Ovary (tissue), 9 donors: ENCODE results near the gene RNF144B. TPM values are rescaled to one million over a fixed set of nuclear protein-coding genes. Genes with fewer than 3 reads are reported as not detected.

Source experiments
- DNase-seq, 5 donors: peaks; one replicate each; pipeline ENCODE4 v3.0.0-alpha.2; 2019 to 2020
- H3K27ac ChIP-seq, 2 donors: fragments of 200-600 bp; one replicate each; pipeline versions ENCODE4 v1.5.1 to v1.8.0; 2019 to 2022
- H3K27me3 ChIP-seq: fragments of 200-600 bp; one replicate; pipeline ENCODE4 v1.8.0; 2022
- H3K36me3 ChIP-seq: fragments of 200-600 bp; sonication (generic); one replicate; pipeline ENCODE4 v1.5.1; 2019
- H3K4me1 ChIP-seq: one replicate; pipeline ENCODE4 v1.8.1; 2013; ENCODE audit warnings: mild to moderate bottlenecking, moderate library complexity; ENCODE audit not compliant: insufficient read depth
- H3K4me3 ChIP-seq: fragments of 200-600 bp; sonication (generic); one replicate; pipeline ENCODE4 v1.5.1; 2017
- H3K9me3 ChIP-seq, 2 donors: fragments of 200-600 bp in 1 of 2; sonication (generic) in 1 of 2; one replicate each; pipeline versions ENCODE4 v1.5.1 to v1.8.1; 2013 to 2019; ENCODE audit warnings: mild to moderate bottlenecking in 1 of 2, moderate library complexity in 1 of 2
- CTCF ChIP-seq, 3 donors: fragments of 450-650 bp in 2 of 3; fragments of 200-600 bp in 1 of 3; IDR thresholded peaks; one replicate each; pipeline versions ENCODE4 v1.5.1 to v1.8.0; 2016 to 2022; ENCODE audit warnings: antibody characterized with exemption in 3 of 3, mild to moderate bottlenecking in 1 of 3
- EP300 ChIP-seq: sonication (generic); formaldehyde crosslinking; IDR thresholded peaks from one replicate; pipeline ENCODE4 v1.6.1; 2017; ENCODE audit warnings: antibody characterized with exemption
- POLR2A ChIP-seq: fragments of 450-650 bp; IDR thresholded peaks from one replicate; pipeline ENCODE4 v1.6.1; 2017; ENCODE audit warnings: antibody characterized with exemption, mild to moderate bottlenecking, moderate library complexity
- WGBS, 3 donors: extraction: QIAGEN DNeasy Blood & Tissue Kit in 1 of 3; methylation state at CpG; one replicate each; pipeline versions ENCODE4 v1.1.5 to v1.1.7; 2013 to 2017; 5-methylcytosine and 5-hydroxymethylcytosine counted together
- intact Hi-C, 4 donors: fragments of 100-400 bp; cut with DNase I; formaldehyde crosslinking; loops; one replicate each; pipeline versions ENCODE4 v1.11.0 to v1.15.1; 2022 to 2023
- polyA plus RNA-seq, 2 donors: library from polyadenylated mRNA; stranded (reverse); fragments of 200-250 nt in 1 of 2; fragments of 350-450 nt in 1 of 2; fragmentation: Illumina TruSeq in 1 of 2; extraction: RNeasy Lipid Tissue Mini Kit (QIAGEN cat#74804) in 1 of 2; gene quantifications; one replicate each; pipeline ENCODE4 v1.2.3, GENCODE V29; 2013 to 2014
- total RNA-seq, 7 donors: library from RNA; depleted of rRNA in 2 of 7; stranded (reverse); fragments of >200 nt in 2 of 7; fragmentation: NEBNext Ultra II Directional in 3 of 7; extraction: Animal tissue kit (Norgen Biotek cat#: 25700) in 3 of 7; gene quantifications; one replicate each; pipeline versions ENCODE4 v1.1.0 to v1.2.4, GENCODE V29; 2016 to 2023
- donor health status: DM: no; HTN: no; CAD: no; lungs with moderate emphysema.
- donor health status: DM: no; HTN: no; CAD: no.
- donor health status: Bipolar disorder and iron deficiency.
- donor health status: DM: yes; HTN: yes; CAD: no.
- donor health status: DM: no; HTN: no; CAD: no.
- donor health status: DM: yes; HTN: yes; CAD: no.

RNF144B gene
- total and polyA plus RNA-seq, 9 donors = 2.5 to 18.7 (median 4.0) TPM

DNA sequence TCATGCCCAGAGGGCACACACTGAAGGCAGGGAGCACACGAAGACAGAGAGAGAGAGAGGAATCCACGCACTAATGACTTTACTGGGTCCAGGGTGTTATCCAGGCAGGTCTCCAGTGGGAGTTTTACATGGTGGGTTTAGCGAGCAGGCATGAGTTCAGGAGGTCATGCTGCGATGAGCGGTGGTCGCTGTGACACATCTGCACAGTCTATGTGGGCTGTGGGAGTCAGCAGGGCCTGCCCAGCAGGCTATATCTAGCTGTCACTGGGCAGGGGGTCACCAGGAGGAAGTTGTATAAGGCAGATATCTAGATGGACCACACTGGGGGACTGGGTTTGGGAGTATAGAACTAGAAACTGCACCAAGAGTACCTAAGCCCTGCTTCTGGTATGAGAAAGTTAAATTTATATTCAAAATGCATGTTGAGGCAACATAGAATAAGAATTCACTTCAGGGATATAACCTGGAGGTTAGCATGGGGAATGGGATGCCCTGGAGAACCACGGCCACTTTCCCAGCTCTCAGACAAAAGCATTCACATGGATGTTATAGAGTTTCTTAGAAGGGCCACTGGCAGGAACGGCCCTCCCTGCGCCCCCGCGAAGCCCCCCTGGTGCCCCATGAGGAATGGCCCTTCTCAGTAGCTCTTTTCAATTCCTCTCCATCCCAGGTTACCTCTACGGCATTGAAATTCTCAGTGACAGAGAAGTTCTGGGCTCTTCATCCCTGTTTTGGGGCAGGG lies 113.9 kb downstream of the RNF144B start:
- no peaks in the 10 kb centered on the region for H3K9me3 ChIP-seq
- no peaks in the 10 kb centered on the region for H3K4me1 ChIP-seq
- TF ChIP-seq POLR2A (no peak), EP300 (no peak), CTCF (IDR thresholded peaks at IDR 0.05) (no peak)
- H3K4me3 ChIP-seq = no peak overlapping the region
- H3K27me3 ChIP-seq = no peaks in the 10 kb centered on the region
- H3K27ac ChIP-seq = no peak overlapping the region
- WGBS, 3 donors = 82 to 92% (median 86%) methylated on average over 12 of the region's 12 CpGs
- no peak for DNase-seq
- intact Hi-C loops = loop anchor here in 3 of 4 donors (5.0 to 10.0 kb wide), 3 partner anchors 174 to 1346 kb away; no protein-coding TSS in a partner anchor
- H3K36me3 ChIP-seq = no peaks in the 10 kb centered on the region

DNA sequence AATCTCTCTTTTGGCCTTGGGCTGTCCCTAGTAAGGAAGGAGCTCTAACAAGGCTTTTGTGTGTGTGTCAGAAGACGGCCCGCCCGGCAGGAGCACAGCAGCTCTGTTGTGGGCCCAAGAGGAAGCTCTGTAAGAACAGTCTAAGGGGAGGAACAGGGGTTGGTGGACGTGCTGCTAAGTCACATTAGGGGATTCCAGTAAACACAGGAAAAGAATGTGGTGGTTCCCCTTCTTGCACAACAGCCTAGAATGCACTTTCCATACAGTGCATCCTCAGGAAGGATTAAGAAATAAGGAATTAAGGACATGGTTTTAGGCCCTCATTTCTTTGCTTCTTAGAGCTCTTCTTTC lies 114.5 kb downstream of the RNF144B start:
- no peaks in the 10 kb centered on the region for H3K36me3 ChIP-seq
- no peak overlapping the region for H3K27ac ChIP-seq
- TF ChIP-seq EP300 (no peak), CTCF (IDR thresholded peaks at IDR 0.05) (no peak)
- intact Hi-C loops = loop anchor here in 3 of 4 donors (5.0 to 10.0 kb wide), 3 partner anchors 174 to 1347 kb away; no protein-coding TSS in a partner anchor
- no peaks in the 10 kb centered on the region for H3K27me3 ChIP-seq
- no peaks in the 10 kb centered on the region for H3K4me1 ChIP-seq
- H3K4me3 ChIP-seq = no peak overlapping the region
- peak in 1 of 5 donors; percentile 17 for DNase-seq
- no peaks in the 10 kb centered on the region for H3K9me3 ChIP-seq
- WGBS, 3 donors = 57 to 70% (median 66%) methylated on average over 4 of the region's 4 CpGs

GRCh38 chr6:18503206-18503592 lies 116.0 kb downstream of the RNF144B start:
- Histone ChIP-seq H3K36me3 (no peaks in the 10 kb centered on the region), H3K9me3 (no peaks in the 10 kb centered on the region), H3K4me1 (no peaks in the 10 kb centered on the region), H3K4me3 (no peak overlapping the region), H3K27ac (no peak overlapping the region), H3K27me3 (no peaks in the 10 kb centered on the region)
- DNase-seq = no peak
- intact Hi-C loops = loop anchor here in 3 of 4 donors (5.0 to 10.0 kb wide), 3 partner anchors 176 to 1348 kb away; no protein-coding TSS in a partner anchor
- no peak for TF ChIP-seq POLR2A
- no peak for TF ChIP-seq EP300
- no peak for TF ChIP-seq CTCF (IDR thresholded peaks at IDR 0.05)

GRCh38 chr6:18503593-18504231 lies 116.6 kb downstream of the RNF144B start:
- no peak overlapping the region for H3K27ac ChIP-seq
- no peak overlapping the region for H3K4me3 ChIP-seq
- no peaks in the 10 kb centered on the region for H3K9me3 ChIP-seq
- TF ChIP-seq CTCF (IDR thresholded peaks at IDR 0.05) (peak; percentile 37 to 55 (median 49)), EP300 (no peak)
- 31 to 33% (median 31%) methylated on average over 11 of the region's 11 CpGs for WGBS, 3 donors
- peak in 3 of 5 donors; percentile 28 to 50 (median 30) for DNase-seq
- no peaks in the 10 kb centered on the region for H3K4me1 ChIP-seq
- intact Hi-C loops = loop anchor here in 3 of 4 donors (5.0 to 10.0 kb wide), 3 partner anchors 176 to 1349 kb away; no protein-coding TSS in a partner anchor
- H3K27me3 ChIP-seq = no peaks in the 10 kb centered on the region
- H3K36me3 ChIP-seq = no peaks in the 10 kb centered on the region
